A549 (cell line): ENCODE measurements around the gene TIAM2.

Source experiments
- ATOH8 ChIP-seq: fragments of 250-450 bp; sonication (Bioruptor Pico); IDR thresholded peaks from 2 replicates; pipeline ENCODE4 v1.5.0; 2020; ENCODE audit warnings: low read depth, mild to moderate bottlenecking, moderate library complexity
- CHD4 ChIP-seq: fragments of 200-600 bp; sonication (generic); IDR thresholded peaks from 2 replicates; pipeline ENCODE4 v1.6.1; 2016; ENCODE audit warnings: antibody characterized with exemption, mild to moderate bottlenecking, borderline replicate concordance
- CTCF ChIP-seq: fragments of >200 bp; sonication (Bioruptor Twin); formaldehyde crosslinking; IDR thresholded peaks from 3 replicates; pipeline ENCODE4 v1.5.1; 2016
- EP300 ChIP-seq, 2 experiments: fragments of >200 bp; sonication (Bioruptor Twin); formaldehyde crosslinking; IDR thresholded peaks; 2 replicates in 1 of 2; 3 replicates in 1 of 2; pipeline ENCODE4 v1.6.1; 2016 to 2017
- FOSB ChIP-seq: fragments of 250-450 bp; sonication (Bioruptor Pico); IDR thresholded peaks from 2 replicates; pipeline ENCODE4 v1.5.0; 2020; ENCODE audit warnings: mild to moderate bottlenecking, moderate library complexity
- JUN ChIP-seq, 2 experiments: fragments of >200 bp; sonication (Bioruptor Twin); formaldehyde crosslinking; IDR thresholded peaks; 2 replicates in 1 of 2; 3 replicates in 1 of 2; pipeline ENCODE4 v1.6.1; 2016 to 2017
- NFE2L2 ChIP-seq: fragments of 150-350 bp; conservative IDR thresholded peaks from 2 replicates; pipeline ENCODE4 v1.6.1; 2014; ENCODE audit warnings: low read length
- NR3C1 ChIP-seq: fragments of >200 bp; sonication (Bioruptor Twin); formaldehyde crosslinking; IDR thresholded peaks from 3 replicates; pipeline ENCODE4 v1.6.1; 2017
- POLR2A ChIP-seq: IDR thresholded peaks from 2 replicates; pipeline ENCODE4 v1.6.1; 2012; ENCODE audit warnings: mild to moderate bottlenecking, low read length
- REST ChIP-seq: fragments of 200-600 bp; sonication (generic); IDR thresholded peaks from 2 replicates; pipeline ENCODE4 v1.6.1; 2016; ENCODE audit warnings: antibody characterized with exemption, mild to moderate bottlenecking, moderate library complexity
- RFX5 ChIP-seq: fragments of 450-650 bp; IDR thresholded peaks from 2 replicates; pipeline ENCODE4 v1.7.1; 2014; ENCODE audit warnings: antibody characterized with exemption, mild to moderate bottlenecking, moderate library complexity
- RNF2 ChIP-seq: fragments of 200-600 bp; sonication (generic); IDR thresholded peaks from 2 replicates; pipeline ENCODE4 v1.6.1; 2016; ENCODE audit warnings: low read depth, mild to moderate bottlenecking, antibody characterized with exemption, moderate library complexity, borderline replicate concordance
- USF2 ChIP-seq: fragments of 450-650 bp; IDR thresholded peaks from 2 replicates; pipeline ENCODE4 v1.6.1; 2014; ENCODE audit warnings: antibody characterized with exemption
- TF ChIP-seq, protein P1 (sequence below): IDR thresholded peaks from 2 replicates; pipeline ENCODE4 v1.6.1; 2012

DNA sequence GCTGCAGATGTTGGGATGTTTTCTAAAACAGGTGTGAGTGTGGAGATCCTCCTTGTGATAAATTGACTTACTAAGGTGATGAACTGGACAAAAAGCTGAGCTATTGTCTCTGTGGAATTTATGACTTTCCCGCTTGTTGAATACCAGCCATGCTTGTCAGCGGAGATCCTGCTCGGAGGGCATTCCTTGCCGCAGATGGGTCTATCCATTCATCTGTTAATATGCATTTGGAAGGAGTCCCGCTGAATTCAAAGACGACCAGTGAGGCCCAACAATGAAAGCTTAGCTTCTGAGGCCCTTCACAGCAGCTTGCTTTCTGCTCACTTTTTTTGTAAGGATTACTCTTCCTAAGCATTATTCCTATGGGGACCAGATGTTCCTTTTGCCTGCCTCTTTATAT is 124.9 kb downstream of the TIAM2 start:
- TF ChIP-seq, protein P1, sequence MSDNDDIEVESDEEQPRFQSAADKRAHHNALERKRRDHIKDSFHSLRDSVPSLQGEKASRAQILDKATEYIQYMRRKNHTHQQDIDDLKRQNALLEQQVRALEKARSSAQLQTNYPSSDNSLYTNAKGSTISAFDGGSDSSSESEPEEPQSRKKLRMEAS: no peak
- TF ChIP-seq CTCF (no peak), CHD4 (no peak), USF2 (no peak), FOSB (CRISPR knock-in tag) (no peak), RFX5 (no peak), RNF2 (no peak), ATOH8 (no peak), POLR2A (no peak), NFE2L2 (no peak), NR3C1 (no peak), EP300 (IDR thresholded peaks at IDR 0.05) (no peak), JUN (IDR thresholded peaks at IDR 0.05) (no peak), REST (no peak)
